Measurements from ENCODE around the gene SSU72.
"Not testable (repeated sequence)": the region's sequence is repeated elsewhere in the genome, so short reads cannot be mapped to it uniquely, and the experiment has no call there.

Gene SSU72

DNA sequence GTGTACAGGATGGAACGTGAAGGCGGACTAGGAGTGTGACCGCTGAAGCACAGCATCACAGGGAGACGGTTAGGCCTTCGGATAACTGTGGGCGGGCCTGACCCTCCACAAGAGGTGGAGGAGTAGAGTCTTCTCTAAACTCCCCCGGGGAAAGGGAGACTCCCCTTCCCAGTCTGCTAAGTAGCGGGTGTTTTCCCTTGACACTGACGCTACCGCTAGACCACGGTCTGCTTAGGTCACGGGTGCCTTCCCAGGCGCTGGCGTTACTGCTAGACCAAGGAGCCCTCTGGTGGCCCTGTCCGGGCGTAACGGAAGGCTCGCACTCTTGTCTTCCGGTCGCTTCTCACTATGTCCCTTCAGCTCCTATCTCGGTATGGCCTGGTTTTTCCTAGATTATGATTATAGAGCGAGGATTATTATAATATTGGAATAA is 69.3 kb downstream of the SSU72 start:
- not testable (repeated sequence) for DNase-seq (ENCODE audit: low spot score)

GRCh38 chr1:1504777-1505365 is 69.8 kb downstream of the SSU72 start:
- DNase-seq (ENCODE audit: low spot score): peak; percentile 57

DNA sequence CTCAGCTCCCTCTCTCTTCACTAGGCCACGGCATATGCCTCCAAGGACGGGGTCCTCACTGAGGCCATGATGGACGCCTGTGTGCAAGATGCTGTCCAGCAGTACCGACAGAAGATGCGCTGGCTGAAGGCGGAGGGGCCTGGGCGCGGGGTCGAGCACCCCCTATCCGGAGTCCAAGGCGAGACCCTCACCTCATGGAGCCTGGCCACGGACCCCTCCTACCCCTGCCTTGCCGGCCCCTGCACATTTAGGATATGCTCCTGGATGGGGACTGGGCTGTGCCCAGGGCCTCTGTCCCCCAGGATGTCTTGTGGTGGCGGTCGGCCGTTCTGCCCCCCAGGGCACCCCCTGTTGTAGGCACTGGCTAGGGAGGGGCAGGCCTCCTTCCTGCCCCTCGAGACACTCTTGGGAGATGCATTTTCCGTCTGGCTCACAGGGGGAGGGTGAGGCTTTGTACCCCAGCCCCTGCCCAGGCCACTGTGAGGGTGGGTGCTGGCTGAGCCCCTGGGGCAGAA is 79.1 kb downstream of the SSU72 start:
- not testable (repeated sequence) for DNase-seq (ENCODE audit: low spot score)

DNA sequence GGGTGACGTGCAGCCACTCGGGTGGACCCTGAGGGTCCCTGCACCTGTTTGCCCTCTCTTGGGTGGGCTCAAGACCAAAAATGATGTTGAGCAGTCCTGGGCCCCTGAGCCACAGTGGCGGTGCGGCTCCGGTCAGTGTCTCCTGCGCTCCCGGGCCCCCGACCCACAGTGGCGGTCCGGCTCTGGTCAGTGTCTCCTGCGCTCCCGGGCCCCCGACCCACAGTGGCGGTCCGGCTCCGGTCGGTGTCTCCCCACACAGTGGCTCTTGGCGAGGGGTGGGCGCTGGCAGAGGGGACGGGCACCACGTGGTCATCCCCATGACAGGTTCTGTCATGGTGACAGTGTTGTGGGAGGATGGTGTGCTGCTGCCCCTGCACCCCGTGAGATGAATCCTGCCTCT is 80.4 kb downstream of the SSU72 start:
- not testable (repeated sequence) for DNase-seq (ENCODE audit: low spot score)
